Keratinocyte (primary cell): Measurements from ENCODE around the gene MAP1LC3C. TPM values are rescaled to one million over a fixed set of nuclear protein-coding genes. Genes with fewer than 3 reads are reported as not detected.
A peak's percentile ranks its signal among the peaks of the same experiment; 100 is the strongest.
"Not testable (repeated sequence)": the region's sequence is repeated elsewhere in the genome, so short reads cannot be mapped to it uniquely, and the experiment has no call there.

Source experiments
- DNase-seq: peaks from one replicate; pipeline ENCODE4 v3.0.0-alpha.2; 2011; ENCODE audit warnings: low read depth, missing footprints, low spot score
- FAIRE-seq: peaks from 2 replicates; lab custom pipeline; 2011; peaks lifted over from hg19 to GRCh38; lab: Jason Lieb, UNC
- H2AFZ ChIP-seq: 2 replicates; pipeline ENCODE4 v1.6.0; 2012; ENCODE audit warnings: low read length, control low read depth, inconsistent platforms; ENCODE audit not compliant: control insufficient read depth
- H3K27ac ChIP-seq: 2 replicates; pipeline ENCODE4 v1.5.1; 2011; ENCODE audit warnings: low read length; ENCODE audit not compliant: control insufficient read depth, insufficient read depth
- H3K27me3 ChIP-seq: 3 replicates; pipeline ENCODE4 v1.6.0; 2011; ENCODE audit warnings: low read length; ENCODE audit not compliant: control insufficient read depth, insufficient read depth; ENCODE audit errors: extremely low read depth
- H3K36me3 ChIP-seq, 2 experiments: 2 replicates in 1 of 2; 3 replicates in 1 of 2; pipeline ENCODE4 v1.5.1; 2011; ENCODE audit warnings: low read length in 2 of 2, mild to moderate bottlenecking in 1 of 2; ENCODE audit not compliant: control insufficient read depth in 2 of 2, insufficient read depth in 2 of 2; ENCODE audit errors: extremely low read depth in 1 of 2
- H3K4me1 ChIP-seq: 3 replicates; pipeline ENCODE4 v1.5.1; 2011; ENCODE audit warnings: low read length; ENCODE audit not compliant: control insufficient read depth, insufficient read depth; ENCODE audit errors: extremely low read depth
- H3K4me2 ChIP-seq: 3 replicates; pipeline ENCODE4 v1.6.0; 2011; ENCODE audit warnings: low read depth, low read length; ENCODE audit not compliant: control insufficient read depth, insufficient read depth; ENCODE audit errors: extremely low read depth
- H3K4me3 ChIP-seq, 3 experiments: fragments of 200-600 bp in 1 of 3; sonication (generic) in 1 of 3; 2 replicates in 2 of 3; 3 replicates in 1 of 3; pipeline ENCODE4 v1.5.1; 2011 to 2016; ENCODE audit warnings: low read length in 3 of 3, mild to moderate bottlenecking in 3 of 3, control low read depth in 2 of 3, inconsistent platforms in 1 of 3, low read depth in 1 of 3, mixed read lengths in 1 of 3, mixed run types in 1 of 3, moderate library complexity in 1 of 3; ENCODE audit not compliant: control insufficient read depth in 2 of 3, insufficient read depth in 2 of 3; ENCODE audit errors: extremely low read depth in 1 of 3
- H3K79me2 ChIP-seq: 2 replicates; pipeline ENCODE4 v1.6.0; 2012; ENCODE audit warnings: low read length; ENCODE audit not compliant: control insufficient read depth, insufficient read depth
- H3K9ac ChIP-seq: 3 replicates; pipeline ENCODE4 v1.6.0; 2011; ENCODE audit warnings: low read length; ENCODE audit not compliant: control insufficient read depth, insufficient read depth; ENCODE audit errors: extremely low read depth
- H3K9me1 ChIP-seq: 3 replicates; pipeline ENCODE4 v1.6.0; 2011; ENCODE audit warnings: low read length; ENCODE audit not compliant: control insufficient read depth, insufficient read depth; ENCODE audit errors: extremely low read depth
- H3K9me3 ChIP-seq: 2 replicates; pipeline ENCODE4 v1.5.1; 2012; ENCODE audit warnings: low read depth, low read length; ENCODE audit not compliant: control insufficient read depth
- H4K20me1 ChIP-seq: 3 replicates; pipeline ENCODE4 v1.6.0; 2011; ENCODE audit warnings: low read length; ENCODE audit not compliant: control insufficient read depth, insufficient read depth; ENCODE audit errors: extremely low read depth
- EZH2 ChIP-seq: IDR thresholded peaks from one replicate; pipeline ENCODE4 v1.6.1; 2012; ENCODE audit warnings: inconsistent platforms, mild to moderate bottlenecking, low read length, moderate library complexity
- dilution Hi-C: fragments of 300-500 bp; cut with MboI; formaldehyde crosslinking; loops from one replicate; pipeline ENCODE4 v1.7.0; 2020; ENCODE audit warnings: low sequenced_read_pairs; ENCODE audit not compliant: extremely low pct_ligation_motif_present
- polyA plus RNA-seq, 5 experiments: library from polyadenylated mRNA; depleted of rRNA in 3 of 5; stranded (reverse) in 3 of 5; stranded (forward) in 1 of 5; unstranded in 1 of 5; fragments of >200 nt; gene quantifications; 1 replicate in 1 of 5; 2 replicates in 3 of 5; 3 replicates in 1 of 5; pipeline versions ENCODE4 v1.2.1 to v1.2.3, GENCODE V29; 2011 to 2012; ENCODE audit warnings: missing spikeins in 2 of 5, low read depth in 1 of 5, low replicate concordance in 1 of 5
- TF ChIP-seq, protein P1 (sequence below), 3 experiments: IDR thresholded peaks in 1 of 3; conservative IDR thresholded peaks in 1 of 3; optimal IDR thresholded peaks in 1 of 3; 2 replicates in 2 of 3; 3 replicates in 1 of 3; pipeline versions ENCODE3 to v1.5.1; 2011; ENCODE audit warnings: low read length in 3 of 3, mild to moderate bottlenecking in 3 of 3, moderate library complexity in 2 of 3, control low read depth in 1 of 3, inconsistent platforms in 1 of 3; ENCODE audit not compliant: insufficient read depth in 2 of 3; ENCODE audit errors: extremely low read depth in 1 of 3

Gene MAP1LC3C
- polyA plus RNA-seq, 1 donor (not counting 4 experiments of a cell fraction or from before 2014, with no cell fraction given) = not detected

DNA sequence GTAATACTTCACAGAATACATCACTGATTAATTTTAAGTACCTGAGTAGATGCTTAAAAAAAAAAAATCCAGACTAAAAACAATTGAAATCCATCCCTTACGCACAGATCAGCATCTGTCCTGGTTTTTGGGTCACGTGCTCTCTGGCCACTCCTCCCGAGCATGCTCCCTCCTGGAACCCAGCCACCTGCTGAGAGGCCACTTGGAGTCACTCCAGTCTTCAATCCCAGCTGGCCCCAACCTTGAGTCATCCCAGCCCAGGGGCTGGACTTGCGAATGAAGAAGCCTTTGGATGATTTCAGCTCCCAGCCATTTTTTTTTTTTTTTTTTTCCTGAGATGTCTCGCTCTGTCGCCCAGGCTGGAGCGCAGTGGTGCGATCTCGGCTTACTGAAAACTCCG lies 8.9 kb downstream of the MAP1LC3C start:
- Histone ChIP-seq H3K27ac (no peak overlapping the region), H3K4me2 (no peak overlapping the region)
- no peak for DNase-seq

DNA sequence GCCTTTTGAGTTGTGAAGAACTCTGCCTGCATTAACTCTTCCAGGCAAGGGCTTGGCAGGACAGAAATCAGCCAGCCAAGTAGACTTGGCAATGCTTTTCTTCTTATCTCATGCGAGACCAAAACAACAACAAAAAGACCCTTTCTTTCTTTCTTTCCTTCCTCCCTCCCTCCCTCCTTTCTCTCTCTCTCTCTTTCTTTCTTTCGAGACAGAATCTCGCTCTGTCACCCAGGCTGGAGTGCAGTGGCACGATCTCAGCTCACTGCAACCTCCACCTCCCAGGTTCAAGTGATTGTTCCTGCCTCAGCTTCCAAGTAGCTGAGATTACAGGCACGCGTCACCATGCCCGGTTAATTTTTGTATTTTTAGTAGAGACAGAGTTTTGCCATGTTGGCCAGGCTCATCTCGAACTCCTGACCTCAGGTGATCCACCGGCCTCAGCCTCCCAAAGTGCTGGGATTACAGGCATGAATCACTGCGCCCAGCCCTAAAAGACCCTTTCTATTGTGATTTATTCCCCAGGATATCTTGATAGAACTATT lies 10.4 kb downstream of the MAP1LC3C start:
- H3K9me1 ChIP-seq, FAIRE-seq, H3K4me2 ChIP-seq, H3K9ac ChIP-seq, DNase-seq, H3K4me3 ChIP-seq, H3K36me3 ChIP-seq, H3K27me3 ChIP-seq, dilution Hi-C loops, H4K20me1 ChIP-seq, H3K4me1 ChIP-seq, H2AFZ ChIP-seq, H3K79me2 ChIP-seq, H3K27ac ChIP-seq, H3K9me3 ChIP-seq: not testable (repeated sequence)

More for the DNA sequence above, 8.9 kb downstream of the MAP1LC3C start:
- dilution Hi-C loops = no loop called here
- Histone ChIP-seq H3K9me3 (no peaks in the 10 kb centered on the region), H3K27me3 (no peaks in the 10 kb centered on the region), H4K20me1 (no peaks in the 10 kb centered on the region), H3K9me1 (no peaks in the 10 kb centered on the region), H3K9ac (no peak overlapping the region), H3K4me3 (no peak overlapping the region), H3K79me2 (no peaks in the 10 kb centered on the region), H3K4me1 (no peaks in the 10 kb centered on the region), H3K36me3 (no peaks in the 10 kb centered on the region), H2AFZ (no peak overlapping the region)
- TF ChIP-seq, protein P1, sequence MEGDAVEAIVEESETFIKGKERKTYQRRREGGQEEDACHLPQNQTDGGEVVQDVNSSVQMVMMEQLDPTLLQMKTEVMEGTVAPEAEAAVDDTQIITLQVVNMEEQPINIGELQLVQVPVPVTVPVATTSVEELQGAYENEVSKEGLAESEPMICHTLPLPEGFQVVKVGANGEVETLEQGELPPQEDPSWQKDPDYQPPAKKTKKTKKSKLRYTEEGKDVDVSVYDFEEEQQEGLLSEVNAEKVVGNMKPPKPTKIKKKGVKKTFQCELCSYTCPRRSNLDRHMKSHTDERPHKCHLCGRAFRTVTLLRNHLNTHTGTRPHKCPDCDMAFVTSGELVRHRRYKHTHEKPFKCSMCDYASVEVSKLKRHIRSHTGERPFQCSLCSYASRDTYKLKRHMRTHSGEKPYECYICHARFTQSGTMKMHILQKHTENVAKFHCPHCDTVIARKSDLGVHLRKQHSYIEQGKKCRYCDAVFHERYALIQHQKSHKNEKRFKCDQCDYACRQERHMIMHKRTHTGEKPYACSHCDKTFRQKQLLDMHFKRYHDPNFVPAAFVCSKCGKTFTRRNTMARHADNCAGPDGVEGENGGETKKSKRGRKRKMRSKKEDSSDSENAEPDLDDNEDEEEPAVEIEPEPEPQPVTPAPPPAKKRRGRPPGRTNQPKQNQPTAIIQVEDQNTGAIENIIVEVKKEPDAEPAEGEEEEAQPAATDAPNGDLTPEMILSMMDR (optimal IDR thresholded peaks at IDR 0.05 in 1 of 3, IDR thresholded peaks at IDR 0.05 in 1 of 3, conservative IDR thresholded peaks at IDR 0.05 in 1 of 3; ENCODE audit: extremely low read depth in 1 of 3, insufficient read depth in 2 of 3, low read length in 3 of 3) = no peak
- no peak for TF ChIP-seq EZH2
- no peak for FAIRE-seq

DNA sequence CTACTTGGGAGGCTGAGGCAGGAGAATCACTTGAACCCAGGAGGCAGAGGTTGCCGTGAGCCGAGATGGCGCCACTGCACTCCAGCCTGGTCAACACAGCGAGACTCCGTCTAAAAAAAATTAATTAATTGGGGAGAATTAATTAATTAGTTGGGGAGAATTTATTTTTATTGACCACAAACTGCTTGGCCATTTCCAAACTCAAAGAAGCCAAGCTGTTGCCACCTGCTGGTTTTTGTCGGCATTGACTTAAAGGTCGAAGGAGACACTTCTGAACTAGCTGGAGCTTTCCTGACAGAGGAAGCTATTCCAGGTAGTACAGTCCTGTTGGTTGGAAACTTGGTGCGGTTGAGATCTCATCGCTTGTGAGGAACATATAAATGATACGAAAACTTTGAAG lies 13.1 kb downstream of the MAP1LC3C start:
- TF ChIP-seq, protein P1 (optimal IDR thresholded peaks at IDR 0.05 in 1 of 3, IDR thresholded peaks at IDR 0.05 in 1 of 3, conservative IDR thresholded peaks at IDR 0.05 in 1 of 3; ENCODE audit: extremely low read depth in 1 of 3, insufficient read depth in 2 of 3, low read length in 3 of 3) = peak; percentile 12 to 41 (median 32)
- TF ChIP-seq EZH2 = no peak
- H3K36me3 ChIP-seq = no peaks in the 10 kb centered on the region
- dilution Hi-C loops = no loop called here
- no peak overlapping the region for H3K4me3 ChIP-seq
- H2AFZ ChIP-seq = no peak overlapping the region
- no peaks in the 10 kb centered on the region for H3K9me3 ChIP-seq
- H3K9ac ChIP-seq = no peak overlapping the region
- no peaks in the 10 kb centered on the region for H3K27me3 ChIP-seq
- H3K27ac ChIP-seq = no peak overlapping the region
- H3K4me2 ChIP-seq = no peak overlapping the region
- DNase-seq (no peak), FAIRE-seq (no peak)
- no peaks in the 10 kb centered on the region for H3K4me1 ChIP-seq
- H3K79me2 ChIP-seq = no peaks in the 10 kb centered on the region
- no peaks in the 10 kb centered on the region for H3K9me1 ChIP-seq
- no peaks in the 10 kb centered on the region for H4K20me1 ChIP-seq
